Metanephros (tissue), 1 donor: Measurements from ENCODE around the gene ABCB6. TPM values are rescaled to one million over a fixed set of nuclear protein-coding genes. Genes with fewer than 3 reads are reported as not detected.

ENCODE experiments used
- total RNA-seq: library from RNA; depleted of rRNA; stranded (reverse); fragments of >200 nt; gene quantifications from one replicate; pipeline ENCODE4 v1.2.3, GENCODE V29; 2014

Gene ABCB6
- total RNA-seq, 1 donor from 2014 or later: 28.1 TPM

Other genes with a start within 250 kb of the ABCB6 start
- gene FEV, start 233.8 kb downstream of the ABCB6 start, total RNA-seq: 1.3 TPM
- not detected for gene CRYBA2, start 225.5 kb downstream of the ABCB6 start, total RNA-seq
- gene CFAP65, start 177.4 kb downstream of the ABCB6 start, total RNA-seq: 0.23 TPM
- gene IHH, start 158.0 kb downstream of the ABCB6 start, total RNA-seq: 1.5 TPM
- 15.2 TPM for gene NHEJ1, start 58.1 kb downstream of the ABCB6 start, total RNA-seq
- gene SLC23A3, start 48.9 kb downstream of the ABCB6 start, total RNA-seq: 6.9 TPM
- gene CNPPD1, start 42.0 kb downstream of the ABCB6 start, total RNA-seq: 39.4 TPM
- gene RETREG2, start 40.7 kb downstream of the ABCB6 start, total RNA-seq: 64.3 TPM
- gene ZFAND2B, start 12.2 kb downstream of the ABCB6 start, total RNA-seq: 27.9 TPM
- 53.7 TPM for gene ATG9A, start 10.7 kb upstream of the ABCB6 start, total RNA-seq
- gene ANKZF1, start 10.8 kb upstream of the ABCB6 start, total RNA-seq: 51.6 TPM
- gene GLB1L, start 26.5 kb upstream of the ABCB6 start, total RNA-seq: 15.2 TPM
- gene STK16, start 26.5 kb upstream of the ABCB6 start, total RNA-seq: 24.2 TPM
- not detected for gene TUBA4B, start 34.3 kb upstream of the ABCB6 start, total RNA-seq
- 16.5 TPM for gene TUBA4A, start 35.0 kb upstream of the ABCB6 start, total RNA-seq
- 56.4 TPM for gene DNAJB2, start 60.4 kb upstream of the ABCB6 start, total RNA-seq
- gene PTPRN, start 90.4 kb upstream of the ABCB6 start, total RNA-seq: 0.88 TPM
- not detected for gene RESP18, start 113.8 kb upstream of the ABCB6 start, total RNA-seq
- gene DNPEP, start 169.0 kb upstream of the ABCB6 start, total RNA-seq: 64.8 TPM
- gene DES, start 199.4 kb upstream of the ABCB6 start, total RNA-seq: 582 TPM
- gene SPEG, start 215.9 kb upstream of the ABCB6 start, total RNA-seq: 39.6 TPM